ENCODE data around the gene RBM33. TPM values are rescaled to one million over a fixed set of nuclear protein-coding genes. Genes with fewer than 3 reads are reported as not detected.

RBM33 gene
- total and polyA plus RNA-seq, 10 of the 15 experiments (the other 5 are each of a cell fraction or from before 2014, with no cell fraction given), result 4.7 to 67.2 (median 24.3) TPM

GRCh38 chr7:155735442-155736115, 91.1 kb downstream of the RBM33 start:
- peaks cover 18% of the 10 kb centered on the region for H3K79me2 ChIP-seq (ENCODE audit: control insufficient read depth, insufficient read depth, low read length)
- ChIA-PET RAD21 (ENCODE audit: unreplicated experiment) (interaction anchor here (4.6 kb wide), 1 partner anchor 137 kb away, joined by 21 read pairs; no protein-coding TSS in a partner anchor), POLR2A (no interaction called here), SMC1A (ENCODE audit: uncharacterized antibody, unreplicated experiment) (interaction anchor here (1.0 to 2.5 kb wide), 6 partner anchors 12 to 141 kb away, joined by 3 to 20 read pairs (median 4); no protein-coding TSS in a partner anchor), CTCF (interaction anchor here (0.9 to 14.1 kb wide), 6 partner anchors 31 to 137 kb away, joined by 3 to 192 read pairs (median 4); no protein-coding TSS in a partner anchor)
- peak overlapping the region; percentile 45; the same call in 1 of the 2 replicates for H3K27ac ChIP-seq (ENCODE audit: control insufficient read depth, insufficient read depth)
- no peak for DNase-seq (ENCODE audit: low read depth, low spot score)
- H3K36me3 ChIP-seq (ENCODE audit: control insufficient read depth in 2 of 2, insufficient read depth in 2 of 2, low read length in 1 of 2), result peaks cover 9 to 15% of the 10 kb centered on the region in 2 experiments; a peak in 3 of 4 replicates
- TF ChIP-seq RCOR1 (conservative IDR thresholded peaks at IDR 0.05; ENCODE audit: low read depth, low read length), result no peak
- no peak for TF ChIP-seq RAD21 (IDR thresholded peaks at IDR 0.05; ENCODE audit: insufficient read depth, low read depth, low read length)
- TF ChIP-seq NR2F1 (conservative IDR thresholded peaks at IDR 0.05), result no peak
- no peak for TF ChIP-seq MTA3 (IDR thresholded peaks at IDR 0.05; ENCODE audit: borderline replicate concordance, low read length)
- no peak for TF ChIP-seq RUNX3 (IDR thresholded peaks at IDR 0.05; ENCODE audit: low read length)
- no peak for TF ChIP-seq MXI1 (IDR thresholded peaks at IDR 0.05; ENCODE audit: low read depth, low read length)
- TF ChIP-seq TAF1 (IDR thresholded peaks at IDR 0.05; ENCODE audit: borderline replicate concordance, low read depth, low read length), result no peak
- TF ChIP-seq ZBTB33 (IDR thresholded peaks at IDR 0.05), result no peak
- no peak for TF ChIP-seq NRF1 (conservative IDR thresholded peaks at IDR 0.05; ENCODE audit: low read depth, low read length)
- no peak for TF ChIP-seq IKZF1 (conservative IDR thresholded peaks at IDR 0.05)
- TF ChIP-seq MEF2B (IDR thresholded peaks at IDR 0.05; ENCODE audit: partially characterized antibody, poor library complexity, severe bottlenecking), result no peak
- no peak for TF ChIP-seq YBX1 (IDR thresholded peaks at IDR 0.05)
- no peak for TF ChIP-seq STAT3 (IDR thresholded peaks at IDR 0.05; ENCODE audit: low read depth, low read length)
- TF ChIP-seq EP300 (IDR thresholded peaks at IDR 0.05; ENCODE audit: borderline replicate concordance in 1 of 2, control insufficient read depth in 1 of 2, low read depth in 2 of 2, low read length in 2 of 2), result no peak
- no peak for TF ChIP-seq ATF3 (IDR thresholded peaks at IDR 0.05; ENCODE audit: borderline replicate concordance, extremely low read depth, low read depth, low read length)
- TF ChIP-seq BMI1 (IDR thresholded peaks at IDR 0.05; ENCODE audit: borderline replicate concordance), result no peak
- no peak for TF ChIP-seq SPI1 (IDR thresholded peaks at IDR 0.05; ENCODE audit: borderline replicate concordance, insufficient read depth, low read depth, low read length)
- no peak for TF ChIP-seq RFX5 (IDR thresholded peaks at IDR 0.05; ENCODE audit: low read depth, low read length)
- TF ChIP-seq BHLHE40 (IDR thresholded peaks at IDR 0.05; ENCODE audit: borderline replicate concordance in 1 of 2, low read depth in 2 of 2, low read length in 1 of 2), result no peak
- no peak overlapping the region for H2AFZ ChIP-seq (ENCODE audit: control insufficient read depth, low read depth, low read length)
- peak overlapping the region; percentile 17; the same call in 1 of the 2 replicates for H3K4me2 ChIP-seq (ENCODE audit: control insufficient read depth, insufficient read depth)
- no peak for FAIRE-seq
- no peak overlapping the region for H3K9ac ChIP-seq (ENCODE audit: control insufficient read depth, insufficient read depth, low read length)
- H3K9me3 ChIP-seq (replicated peaks; ENCODE audit: control insufficient read depth, insufficient read depth, low read length), result no peaks in the 10 kb centered on the region; the same call in 2 of the 3 replicates
- in situ Hi-C loops (cut with MboI) (no loop called here), intact Hi-C loops (cut with micrococcal nuclease; ENCODE audit: unreplicated experiment) (no loop called here)
- no peaks in the 10 kb centered on the region for H4K20me1 ChIP-seq (ENCODE audit: control insufficient read depth, insufficient read depth)
- WGBS (ENCODE audit: insufficient coverage, insufficient replicate concordance, low lambda C conversion rate, missing lambda C conversion rate), result 80% methylated on average over 3 of the region's 3 CpGs
- no peak for ATAC-seq
- no peaks in the 10 kb centered on the region for H3K27me3 ChIP-seq (replicated peaks in 1 of 2; ENCODE audit: control insufficient read depth in 2 of 2, insufficient read depth in 2 of 2, low read length in 1 of 2)
- no TSS peak for BruUV-seq (replicated peaks)
- no peak overlapping the region for H3K4me3 ChIP-seq
- peaks cover 22% of the 10 kb centered on the region for H3K4me1 ChIP-seq (ENCODE audit: control insufficient read depth, insufficient read depth, low read length)
